Measurements from ENCODE around the gene GABBR2. TPM values are rescaled to one million over a fixed set of nuclear protein-coding genes. Genes with fewer than 3 reads are reported as not detected.

GABBR2 gene
- total RNA-seq, 2 experiments from 2014 or later, result not detected

DNA sequence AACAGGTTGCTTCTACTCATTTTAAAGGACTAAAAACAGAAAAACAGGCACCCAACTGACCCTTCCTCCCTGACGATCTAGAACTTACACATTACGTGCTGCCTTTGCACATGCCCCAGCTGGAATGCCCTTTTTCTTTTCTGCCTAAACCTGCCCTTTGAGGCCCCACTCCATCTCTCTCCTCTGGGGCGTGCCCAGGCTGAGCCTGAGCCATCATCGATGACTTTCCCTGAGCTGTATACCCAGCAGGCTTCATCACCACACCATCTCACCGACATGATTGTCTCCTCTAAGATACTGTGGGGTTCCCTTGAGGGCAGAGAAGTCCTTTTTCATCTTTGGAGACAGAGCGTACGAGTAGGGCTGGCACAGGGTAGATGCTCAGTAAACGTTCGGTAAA lies 24.1 kb upstream of the GABBR2 start:
- H3K4me1 Mint-ChIP-seq, result peaks cover 3% of the 10 kb centered on the region
- CTCF ChIA-PET, result no interaction called here
- peaks cover 2% of the 10 kb centered on the region for H3K36me3 Mint-ChIP-seq
- H3K9me3 Mint-ChIP-seq (ENCODE audit: low read depth), result no peaks in the 10 kb centered on the region
- H3K4me3 Mint-ChIP-seq, result no peak overlapping the region
- no peak for DNase-seq
- no peak overlapping the region for H3K27ac Mint-ChIP-seq
- H3K27me3 Mint-ChIP-seq, result peaks cover 3% of the 10 kb centered on the region
- no peak for ATAC-seq

DNA sequence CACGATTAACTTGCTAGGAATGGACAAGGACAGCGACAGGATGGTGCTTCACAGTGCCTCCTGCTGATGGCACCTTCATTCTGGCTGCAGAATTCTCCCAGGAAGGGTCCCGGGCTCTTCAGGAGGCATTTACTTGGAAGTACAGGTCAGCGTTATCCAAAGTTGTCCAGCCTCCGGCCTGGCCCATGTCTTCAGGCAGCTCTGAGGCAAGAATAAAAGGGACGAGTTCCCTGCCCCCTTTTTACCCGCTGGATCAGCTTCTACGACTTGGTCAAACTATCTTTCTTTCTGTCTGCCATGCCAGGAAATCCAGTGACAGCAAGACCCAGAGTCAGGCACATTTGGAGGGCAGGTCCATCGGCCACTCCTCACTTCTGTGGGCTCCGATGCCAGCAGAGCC lies 23.4 kb upstream of the GABBR2 start:
- no peak overlapping the region for H3K4me3 Mint-ChIP-seq
- H3K27ac Mint-ChIP-seq, result no peak overlapping the region
- CTCF ChIA-PET, result no interaction called here

DNA sequence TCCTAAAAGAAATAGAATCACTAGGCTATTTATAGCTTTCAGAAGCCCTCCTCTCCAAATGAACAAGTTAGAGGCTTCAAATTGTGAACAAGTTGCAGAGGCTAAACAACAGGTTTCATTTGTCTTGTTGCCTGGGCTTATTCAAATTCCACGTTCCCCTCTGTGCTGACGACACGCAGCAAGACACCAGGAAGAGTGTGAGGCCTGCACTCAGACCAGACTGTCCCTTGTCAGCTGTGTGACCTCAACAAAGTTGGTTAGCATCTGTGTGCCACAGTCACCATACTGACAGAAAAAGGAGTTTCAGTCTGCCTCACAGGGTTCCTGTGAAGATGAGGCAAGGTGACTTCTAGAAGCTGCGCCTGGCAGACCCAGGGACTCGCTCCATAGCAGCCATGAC lies 22.1 kb upstream of the GABBR2 start:
- Mint-ChIP-seq H3K36me3 (no peaks in the 10 kb centered on the region), H3K27ac (no peak overlapping the region), H3K27me3 (peaks cover 18% of the 10 kb centered on the region), H3K4me3 (no peak overlapping the region), H3K4me1 (peaks cover 3% of the 10 kb centered on the region), H3K9me3 (ENCODE audit: low read depth) (no peaks in the 10 kb centered on the region)
- ATAC-seq (no peak), DNase-seq (no peak)
- CTCF ChIA-PET, result no interaction called here

More for the DNA sequence above, 23.4 kb upstream of the GABBR2 start:
- no peak for DNase-seq
- no peaks in the 10 kb centered on the region for H3K9me3 Mint-ChIP-seq (ENCODE audit: low read depth)
- ATAC-seq, result no peak
- peaks cover 2% of the 10 kb centered on the region for H3K36me3 Mint-ChIP-seq
- H3K4me1 Mint-ChIP-seq, result peaks cover 3% of the 10 kb centered on the region
- peaks cover 6% of the 10 kb centered on the region for H3K27me3 Mint-ChIP-seq

DNA sequence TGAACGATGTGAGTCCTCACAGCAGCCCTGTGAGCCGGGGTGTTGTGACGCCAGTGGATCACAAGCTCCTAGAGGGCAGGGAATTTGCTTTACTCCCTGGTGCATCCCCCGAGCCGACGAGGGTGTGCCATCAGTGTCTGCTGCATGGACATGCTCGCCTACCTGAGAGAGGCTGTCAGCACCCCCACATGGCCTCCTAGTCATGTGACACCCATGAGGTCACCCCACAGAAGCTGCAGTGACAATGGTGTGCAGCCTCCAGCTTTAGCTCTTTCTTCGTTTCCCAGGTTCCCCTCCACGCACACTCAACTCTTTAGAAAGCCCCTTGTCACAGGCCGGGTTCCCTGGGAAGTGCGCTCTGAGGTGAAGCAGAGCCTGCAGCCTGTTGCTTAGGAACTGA lies 19.8 kb upstream of the GABBR2 start:
- DNase-seq, result no peak
- no peak for ATAC-seq
- CTCF ChIA-PET, result interaction anchor here (1.5 kb wide), 1 partner anchor 46 kb away, joined by 4 read pairs; no protein-coding TSS in a partner anchor
- H3K4me3 Mint-ChIP-seq, result no peak overlapping the region
- peaks cover 3% of the 10 kb centered on the region for H3K4me1 Mint-ChIP-seq
- no peak overlapping the region for H3K27ac Mint-ChIP-seq
- H3K27me3 Mint-ChIP-seq, result peaks cover 30% of the 10 kb centered on the region
- H3K9me3 Mint-ChIP-seq (ENCODE audit: low read depth), result no peaks in the 10 kb centered on the region
- no peaks in the 10 kb centered on the region for H3K36me3 Mint-ChIP-seq

DNA sequence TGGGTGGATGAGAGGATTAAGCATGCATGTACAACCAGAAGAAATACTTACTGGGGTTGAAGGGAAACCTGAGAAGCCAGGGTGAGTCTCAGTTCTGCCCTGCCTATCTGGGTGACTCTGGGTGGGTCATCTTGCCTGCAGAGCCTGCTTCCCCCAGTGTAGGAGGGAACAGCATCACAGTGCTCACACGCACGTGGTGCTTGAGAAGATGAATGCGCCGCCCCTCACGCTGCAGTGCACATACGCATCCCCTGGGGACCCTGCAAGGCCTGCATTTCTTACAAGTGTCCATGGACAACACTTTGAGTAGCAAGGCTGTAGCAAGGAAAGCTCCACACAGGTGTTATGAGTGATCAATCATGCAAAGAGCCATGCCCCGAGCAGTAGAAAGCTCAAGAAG lies 18.7 kb upstream of the GABBR2 start:
- Mint-ChIP-seq H3K36me3 (no peaks in the 10 kb centered on the region), H3K4me3 (no peak overlapping the region), H3K27me3 (peaks cover 38% of the 10 kb centered on the region), H3K9me3 (ENCODE audit: low read depth) (no peaks in the 10 kb centered on the region), H3K4me1 (peaks cover 3% of the 10 kb centered on the region), H3K27ac (no peak overlapping the region)
- DNase-seq, result no peak
- no peak for ATAC-seq
- CTCF ChIA-PET, result no interaction called here

DNA sequence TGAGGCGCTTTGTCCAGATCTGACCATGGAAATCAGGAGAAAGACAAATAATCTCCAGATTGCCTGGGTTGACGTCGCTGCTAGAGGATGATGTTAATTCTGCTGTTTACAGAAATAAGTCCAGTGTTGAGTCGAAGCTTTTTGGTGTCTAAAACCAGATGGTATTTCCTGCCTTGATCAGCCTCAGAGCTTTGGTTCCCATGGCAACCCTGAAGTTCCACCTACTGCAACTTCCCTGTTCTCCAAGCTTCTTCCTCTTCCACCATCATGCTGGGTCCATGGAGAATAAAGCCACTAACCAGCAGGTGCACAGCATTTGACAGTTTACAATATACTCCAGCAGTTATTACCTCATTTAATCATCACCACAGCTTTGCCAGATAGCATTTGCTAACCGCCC lies 18.0 kb upstream of the GABBR2 start:
- no peaks in the 10 kb centered on the region for H3K36me3 Mint-ChIP-seq
- no peak overlapping the region for H3K27ac Mint-ChIP-seq
- H3K4me1 Mint-ChIP-seq, result peaks cover 3% of the 10 kb centered on the region
- H3K9me3 Mint-ChIP-seq (ENCODE audit: low read depth), result no peaks in the 10 kb centered on the region
- DNase-seq, result no peak
- CTCF ChIA-PET, result no interaction called here
- H3K27me3 Mint-ChIP-seq, result peaks cover 41% of the 10 kb centered on the region
- ATAC-seq, result no peak
- no peak overlapping the region for H3K4me3 Mint-ChIP-seq

DNA sequence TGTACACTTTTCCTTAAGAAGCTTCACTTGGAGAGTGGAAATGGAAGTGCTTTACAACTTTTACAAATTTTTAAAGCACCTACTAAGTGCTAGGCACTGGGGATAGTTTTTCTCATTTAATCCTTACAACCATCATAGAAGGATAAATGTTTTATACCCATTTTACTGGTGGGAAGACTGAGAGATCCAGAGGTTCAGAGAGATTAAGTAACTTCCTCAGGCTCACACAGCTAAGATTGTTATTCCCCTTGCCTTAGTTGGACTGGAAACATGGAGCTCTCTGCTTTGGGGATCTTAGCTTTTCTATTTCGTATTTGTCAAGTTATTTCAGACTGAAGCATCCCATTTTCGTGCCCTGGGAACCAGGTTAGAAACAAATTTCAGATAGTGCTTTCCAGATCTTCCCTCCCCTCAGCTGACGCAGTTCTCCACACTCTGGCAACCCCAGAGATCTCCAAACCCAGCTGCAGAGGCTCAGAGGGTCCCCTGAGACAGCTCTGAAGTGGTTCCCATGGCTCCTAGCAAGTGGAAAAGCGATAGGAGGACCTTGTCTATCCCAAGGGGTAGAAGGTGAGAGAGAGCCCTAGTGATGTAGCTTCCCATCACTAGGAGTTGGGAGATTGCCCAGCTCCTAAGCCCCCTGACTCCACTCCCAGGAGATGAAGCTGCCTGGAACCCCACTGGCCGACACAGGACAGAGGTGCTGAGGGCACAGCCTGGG lies 16.2 kb upstream of the GABBR2 start:
- Mint-ChIP-seq H3K27ac (no peak overlapping the region), H3K27me3 (peaks cover 51% of the 10 kb centered on the region), H3K4me3 (no peak overlapping the region), H3K9me3 (ENCODE audit: low read depth) (no peaks in the 10 kb centered on the region), H3K4me1 (no peaks in the 10 kb centered on the region), H3K36me3 (no peaks in the 10 kb centered on the region)
- ATAC-seq (no peak), DNase-seq (no peak)
- CTCF ChIA-PET, result interaction anchor here (0.9 to 1.0 kb wide), 2 partner anchors 20 to 51 kb away, joined by 3 to 4 read pairs; no protein-coding TSS in a partner anchor

DNA sequence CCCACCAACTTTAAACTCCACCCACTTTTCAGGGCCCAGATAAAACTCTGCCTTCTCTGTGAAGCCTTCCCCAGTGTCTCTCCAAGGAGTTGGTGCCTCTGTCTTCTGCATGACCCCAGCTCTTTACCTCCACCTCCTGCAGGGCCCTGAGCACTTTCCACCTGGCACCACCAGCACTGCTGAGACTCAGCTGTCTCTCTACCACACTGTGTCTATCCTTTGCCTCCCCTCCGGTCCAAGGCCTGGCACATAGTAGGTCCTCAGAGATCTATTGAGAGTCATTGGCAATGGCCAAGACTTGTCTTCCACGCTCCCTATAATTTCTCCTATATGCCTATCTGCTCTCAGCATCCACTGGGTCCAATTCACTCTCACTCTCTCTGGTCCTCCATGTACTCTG lies 12.9 kb upstream of the GABBR2 start:
- Mint-ChIP-seq H3K27me3 (peaks cover 60% of the 10 kb centered on the region), H3K4me1 (no peaks in the 10 kb centered on the region), H3K9me3 (ENCODE audit: low read depth) (no peaks in the 10 kb centered on the region), H3K36me3 (no peaks in the 10 kb centered on the region), H3K27ac (no peak overlapping the region), H3K4me3 (no peak overlapping the region)
- no peak for DNase-seq
- no peak for ATAC-seq
- CTCF ChIA-PET, result no interaction called here

DNA sequence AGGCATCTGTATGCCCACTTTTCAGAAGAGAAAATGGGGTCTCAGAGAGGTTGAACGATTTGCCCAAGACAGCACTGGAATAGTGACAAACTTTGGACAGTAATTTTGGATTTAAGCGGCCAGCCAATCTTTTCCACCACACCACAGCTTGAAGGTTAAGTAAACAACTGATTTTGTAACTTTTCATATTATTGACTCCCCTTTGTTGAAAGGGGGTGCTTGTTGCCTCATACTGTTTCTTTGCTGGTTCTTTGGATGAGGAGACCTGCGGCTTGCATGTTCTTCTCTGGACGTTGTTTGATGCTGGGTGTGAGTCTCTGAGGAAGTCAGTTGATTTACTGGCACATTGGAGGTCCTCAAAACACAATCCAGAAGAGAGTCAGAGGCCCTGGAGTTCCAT lies 11.7 kb upstream of the GABBR2 start:
- no peaks in the 10 kb centered on the region for H3K4me1 Mint-ChIP-seq
- CTCF ChIA-PET, result no interaction called here
- no peaks in the 10 kb centered on the region for H3K36me3 Mint-ChIP-seq
- H3K9me3 Mint-ChIP-seq (ENCODE audit: low read depth), result no peaks in the 10 kb centered on the region
- DNase-seq, result no peak
- ATAC-seq, result no peak
- H3K4me3 Mint-ChIP-seq, result no peak overlapping the region
- peaks cover 61% of the 10 kb centered on the region for H3K27me3 Mint-ChIP-seq
- H3K27ac Mint-ChIP-seq, result no peak overlapping the region

DNA sequence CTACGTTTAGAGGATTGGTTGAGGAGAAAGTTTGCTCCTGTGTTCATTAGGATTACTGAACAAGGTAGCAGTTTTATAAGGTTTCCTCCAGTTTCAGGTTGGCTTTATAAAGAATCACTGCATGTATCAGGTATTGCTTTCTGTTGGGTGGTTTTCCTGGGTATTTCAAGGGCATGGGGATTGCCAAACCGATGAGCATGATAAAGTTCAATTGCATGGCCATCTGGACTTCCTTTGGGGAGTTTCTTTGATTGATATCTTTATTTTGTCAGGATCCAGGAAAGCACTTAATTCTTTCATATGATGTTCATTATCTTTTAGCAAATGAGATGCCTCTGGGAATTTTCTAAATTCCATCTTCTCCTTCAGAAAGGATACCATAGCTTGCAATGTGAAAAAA lies 10.3 kb upstream of the GABBR2 start:
- CTCF ChIA-PET, result no interaction called here

DNA sequence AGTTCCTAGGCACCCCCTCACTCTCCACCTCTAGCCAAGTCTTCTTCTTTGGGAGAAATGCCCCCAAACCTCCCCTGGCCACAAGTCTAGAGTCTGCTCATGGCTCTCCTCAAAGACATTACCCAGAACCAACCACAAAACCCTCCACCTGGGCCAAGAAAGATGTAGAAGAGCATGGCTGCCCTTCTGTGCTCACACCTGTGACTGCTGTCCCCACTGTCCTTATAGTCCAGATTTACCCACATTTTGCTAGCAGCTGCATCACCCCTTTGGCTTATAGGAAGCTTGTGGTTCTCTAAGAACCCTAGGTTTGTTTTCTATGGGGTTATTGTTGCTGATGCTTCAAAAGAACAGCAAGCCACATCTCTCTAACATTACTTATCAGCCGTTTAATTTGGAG lies 6.1 kb upstream of the GABBR2 start:
- no peaks in the 10 kb centered on the region for H3K9me3 Mint-ChIP-seq (ENCODE audit: low read depth)
- H3K4me3 Mint-ChIP-seq, result no peak overlapping the region
- ATAC-seq, result no peak
- H3K27me3 Mint-ChIP-seq, result peaks cover 64% of the 10 kb centered on the region
- CTCF ChIA-PET, result interaction anchor here (1.3 kb wide), 1 partner anchor 60 kb away, joined by 3 read pairs; no protein-coding TSS in a partner anchor
- H3K4me1 Mint-ChIP-seq, result no peaks in the 10 kb centered on the region
- H3K27ac Mint-ChIP-seq, result no peak overlapping the region
- no peaks in the 10 kb centered on the region for H3K36me3 Mint-ChIP-seq
- no peak for DNase-seq

More for the DNA sequence above, 10.3 kb upstream of the GABBR2 start:
- peaks cover 60% of the 10 kb centered on the region for H3K27me3 Mint-ChIP-seq
- no peaks in the 10 kb centered on the region for H3K4me1 Mint-ChIP-seq
- ATAC-seq (no peak), DNase-seq (no peak)
- H3K27ac Mint-ChIP-seq, result no peak overlapping the region
- no peaks in the 10 kb centered on the region for H3K36me3 Mint-ChIP-seq
- H3K9me3 Mint-ChIP-seq (ENCODE audit: low read depth), result no peaks in the 10 kb centered on the region
- H3K4me3 Mint-ChIP-seq, result no peak overlapping the region

DNA sequence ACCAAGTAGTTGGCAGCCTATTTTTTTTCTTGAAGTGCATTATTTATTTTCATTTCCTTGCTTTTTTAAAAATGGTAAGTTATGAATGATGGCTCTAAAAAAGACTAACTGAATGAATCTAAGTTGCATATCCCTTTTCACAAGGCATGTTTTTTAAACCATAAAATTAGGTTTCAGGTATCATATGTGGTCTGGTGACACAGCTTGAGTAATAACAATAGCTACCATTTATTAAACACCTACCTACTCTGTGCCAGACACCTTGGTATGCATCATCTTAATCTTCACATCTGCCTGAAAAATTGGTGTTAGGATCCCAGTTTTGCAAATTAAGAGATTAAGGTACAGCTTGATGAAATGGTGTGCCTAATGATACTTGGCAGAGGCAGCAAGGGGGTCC lies 4.3 kb upstream of the GABBR2 start:
- no peak for ATAC-seq
- peaks cover 1% of the 10 kb centered on the region for H3K4me1 Mint-ChIP-seq
- H3K27ac Mint-ChIP-seq, result no peak overlapping the region
- CTCF ChIA-PET, result no interaction called here
- DNase-seq, result no peak
- no peak overlapping the region for H3K4me3 Mint-ChIP-seq
- H3K36me3 Mint-ChIP-seq, result no peaks in the 10 kb centered on the region
- peaks cover 67% of the 10 kb centered on the region for H3K27me3 Mint-ChIP-seq
- H3K9me3 Mint-ChIP-seq (ENCODE audit: low read depth), result no peaks in the 10 kb centered on the region

DNA sequence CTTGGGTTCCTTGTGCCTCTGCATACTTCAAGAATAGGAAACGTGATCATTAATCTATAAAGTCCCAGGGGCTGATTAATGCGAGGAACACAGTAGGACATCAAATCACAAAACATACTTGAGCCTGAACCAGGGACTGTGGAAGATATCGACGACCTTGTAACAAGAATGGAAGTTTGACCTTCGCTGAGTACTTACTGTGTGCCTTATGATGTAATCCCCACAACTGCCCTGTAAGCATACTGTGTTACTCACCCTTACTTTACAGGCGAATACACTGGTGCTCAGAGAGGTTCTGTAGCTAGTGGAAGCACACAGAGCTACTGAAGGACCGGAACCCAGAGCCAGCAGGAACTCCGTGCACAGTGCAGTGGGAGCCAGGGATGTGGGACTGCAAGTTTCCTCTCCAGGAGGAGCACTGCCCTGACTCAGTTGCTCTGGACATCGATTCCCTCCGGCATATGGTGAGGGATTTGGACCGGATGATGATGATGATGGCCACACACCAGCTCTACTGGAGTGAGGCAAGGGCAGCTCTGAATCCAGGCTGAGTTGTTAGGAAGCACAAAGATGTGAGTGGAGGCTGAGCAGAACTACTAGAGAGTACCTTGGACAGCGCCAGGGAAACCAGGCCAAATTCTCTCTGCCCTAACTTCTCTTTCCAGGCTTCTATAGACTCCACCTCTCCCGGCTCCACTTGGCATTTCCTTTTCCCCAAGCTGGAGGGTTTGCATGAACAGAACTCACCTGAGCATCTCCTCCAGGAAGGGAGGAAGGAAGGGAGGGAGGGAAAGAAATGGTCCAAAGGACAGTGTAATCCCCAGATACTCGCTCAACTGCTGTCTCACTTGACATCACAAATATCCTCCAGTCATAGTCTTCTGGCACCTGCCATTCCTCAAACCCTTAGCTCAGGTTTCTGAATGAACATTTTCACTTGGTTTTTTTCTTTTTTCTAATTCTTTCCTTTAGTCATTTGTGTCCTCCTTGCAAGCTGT lies 1.5 kb upstream of the GABBR2 start:
- Mint-ChIP-seq H3K9me3 (ENCODE audit: low read depth) (no peaks in the 10 kb centered on the region), H3K4me3 (no peak overlapping the region), H3K4me1 (peaks cover 5% of the 10 kb centered on the region), H3K27me3 (peaks cover 70% of the 10 kb centered on the region), H3K36me3 (no peaks in the 10 kb centered on the region), H3K27ac (no peak overlapping the region)
- CTCF ChIA-PET, result no interaction called here
- DNase-seq (no peak), ATAC-seq (no peak)
